H1 (cell line): ENCODE results near the gene COPS9. TPM values are rescaled to one million over a fixed set of nuclear protein-coding genes. Genes with fewer than 3 reads are reported as not detected.

Source experiments
- ATF3 ChIP-seq: IDR thresholded peaks from 2 replicates; pipeline ENCODE4 v1.6.1; 2011; ENCODE audit warnings: low read depth, mild to moderate bottlenecking, low read length; ENCODE audit not compliant: insufficient read depth
- CHD1 ChIP-seq: IDR thresholded peaks from 2 replicates; pipeline ENCODE4 v1.6.1; 2012; ENCODE audit warnings: low read depth, low read length, improper control_type of control experiment
- CHD2 ChIP-seq: IDR thresholded peaks from 2 replicates; pipeline ENCODE4 v1.6.1; 2012; ENCODE audit warnings: low read length, improper control_type of control experiment
- RXRA ChIP-seq: IDR thresholded peaks from 2 replicates; pipeline ENCODE4 v1.6.1; 2011; ENCODE audit warnings: low read depth, mild to moderate bottlenecking, low read length, moderate library complexity; ENCODE audit not compliant: insufficient read depth
- SIRT6 ChIP-seq: IDR thresholded peaks from one replicate; pipeline ENCODE4 v1.7.1; 2012; ENCODE audit warnings: low read length, inconsistent platforms
- ZNF274 ChIP-seq: IDR thresholded peaks from 2 replicates; pipeline ENCODE4 v1.7.0; 2012; ENCODE audit warnings: low read length, borderline replicate concordance; ENCODE audit errors: extremely low read depth
- polyA plus RNA-seq, 7 experiments: library from polyadenylated mRNA; depleted of rRNA in 3 of 7; stranded (reverse) in 5 of 7; unstranded in 2 of 7; fragments of >200 nt in 5 of 7; fragments of 200-250 nt in 2 of 7; gene quantifications; 1 replicate in 5 of 7; 2 replicates in 1 of 7; 4 replicates in 1 of 7; pipeline versions ENCODE4 v1.2.1 to v1.2.3, GENCODE V29; 2011 to 2013; ENCODE audit warnings: missing spikeins in 2 of 7, mixed read lengths in 2 of 7
- total RNA-seq: library from RNA; stranded (reverse); fragmentation: NEBNext Ultra II Directional; extraction: Animal tissue kit (Norgen Biotek cat#: 25700); gene quantifications from 2 replicates; pipeline ENCODE4 v1.2.1, GENCODE V29; 2021

The COPS9 gene
- total and polyA plus RNA-seq, 2 of the 8 experiments (the other 6 are each of a cell fraction or from before 2014, with no cell fraction given), result 154 to 234 TPM

DNA sequence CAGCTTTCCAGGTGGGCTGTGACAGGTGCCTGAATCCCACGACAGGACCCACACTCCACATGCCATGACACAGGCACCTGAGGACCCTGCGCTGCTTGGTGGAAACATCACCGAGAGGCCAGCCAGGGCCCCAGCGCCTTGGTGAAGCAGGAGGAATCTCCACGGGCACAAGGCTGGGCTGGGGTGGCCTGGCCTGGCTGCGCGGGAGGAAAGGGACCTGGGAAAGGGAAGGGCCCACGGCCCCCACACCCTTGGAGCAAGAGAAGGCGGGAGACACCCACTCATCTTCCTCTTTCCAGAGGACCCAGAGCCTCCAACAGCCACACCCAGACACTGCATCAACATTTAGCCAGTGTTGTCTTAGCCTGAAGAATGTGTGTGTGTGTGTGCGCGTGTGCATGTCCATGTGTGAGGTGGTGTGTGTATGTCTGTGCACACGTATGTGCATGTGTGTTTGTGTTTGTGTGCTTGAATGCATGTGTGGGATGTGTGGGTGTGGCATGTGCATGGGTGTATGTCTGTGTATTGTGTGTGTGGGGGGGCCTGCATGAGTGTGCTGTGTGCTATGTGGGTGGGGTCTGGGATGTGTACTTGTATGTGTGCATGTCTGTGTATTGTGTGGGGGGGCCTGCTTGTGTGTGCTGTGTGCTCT lies 10.6 kb upstream of the COPS9 start (continued):
- TF ChIP-seq CHD1 (no peak), CHD2 (no peak), SIRT6 (no peak), RXRA (no peak), ZNF274 (no peak), ATF3 (no peak)
